HUES48 (cell line): Measurements from ENCODE around the gene CAMK2A.

ENCODE experiments used
- H3K27ac ChIP-seq: one replicate; pipeline ENCODE4 v1.7.0; 2013; ENCODE audit warnings: low read depth, low read length, inconsistent platforms
- H3K27me3 ChIP-seq: 2 replicates; pipeline ENCODE4 v1.6.1; 2013; ENCODE audit warnings: mild to moderate bottlenecking, low read length; ENCODE audit not compliant: control insufficient read depth, insufficient read depth
- H3K36me3 ChIP-seq: 2 replicates; pipeline ENCODE4 v1.6.1; 2013; ENCODE audit warnings: low read length; ENCODE audit not compliant: control insufficient read depth, insufficient read depth
- H3K4me1 ChIP-seq: 2 replicates; pipeline ENCODE4 v1.6.1; 2013; ENCODE audit warnings: mild to moderate bottlenecking, low read length; ENCODE audit not compliant: control insufficient read depth, insufficient read depth
- H3K4me3 ChIP-seq: 2 replicates; pipeline ENCODE4 v1.5.1; 2013; ENCODE audit warnings: mild to moderate bottlenecking, low read depth, low read length
- H3K9ac ChIP-seq: 2 replicates; pipeline ENCODE4 v1.6.1; 2013; ENCODE audit warnings: mild to moderate bottlenecking, low read depth, low read length, moderate library complexity
- H3K9me3 ChIP-seq: 2 replicates; pipeline ENCODE4 v1.6.1; 2013; ENCODE audit warnings: low read length; ENCODE audit not compliant: control insufficient read depth, insufficient read depth

The CAMK2A gene

DNA sequence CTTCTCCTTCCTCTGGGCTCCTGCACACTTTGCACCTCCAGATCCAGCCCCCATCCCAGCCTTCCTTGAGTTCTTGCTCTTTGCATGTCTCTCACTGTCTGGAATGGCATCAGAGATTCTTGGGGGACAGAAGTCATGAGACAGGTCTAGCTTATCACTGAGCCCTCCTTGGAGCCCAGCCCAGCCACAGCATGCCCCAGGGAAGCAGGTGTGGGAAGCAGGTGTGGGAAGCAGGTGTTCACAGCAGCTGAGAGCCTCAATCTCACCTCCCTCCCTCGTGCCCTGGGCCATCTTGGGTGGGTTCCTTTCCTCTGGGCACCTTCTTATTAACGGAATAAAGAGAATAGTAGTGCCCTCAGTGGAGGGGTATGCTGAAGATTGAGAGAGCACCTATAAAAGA, 72.5 kb downstream of the CAMK2A start:
- Histone ChIP-seq H3K9me3 (no peaks in the 10 kb centered on the region), H3K9ac (no peak overlapping the region), H3K27me3 (peaks cover 5% of the 10 kb centered on the region), H3K4me3 (no peak overlapping the region), H3K36me3 (no peaks in the 10 kb centered on the region), H3K4me1 (peaks cover 3% of the 10 kb centered on the region), H3K27ac (no peak overlapping the region)

DNA sequence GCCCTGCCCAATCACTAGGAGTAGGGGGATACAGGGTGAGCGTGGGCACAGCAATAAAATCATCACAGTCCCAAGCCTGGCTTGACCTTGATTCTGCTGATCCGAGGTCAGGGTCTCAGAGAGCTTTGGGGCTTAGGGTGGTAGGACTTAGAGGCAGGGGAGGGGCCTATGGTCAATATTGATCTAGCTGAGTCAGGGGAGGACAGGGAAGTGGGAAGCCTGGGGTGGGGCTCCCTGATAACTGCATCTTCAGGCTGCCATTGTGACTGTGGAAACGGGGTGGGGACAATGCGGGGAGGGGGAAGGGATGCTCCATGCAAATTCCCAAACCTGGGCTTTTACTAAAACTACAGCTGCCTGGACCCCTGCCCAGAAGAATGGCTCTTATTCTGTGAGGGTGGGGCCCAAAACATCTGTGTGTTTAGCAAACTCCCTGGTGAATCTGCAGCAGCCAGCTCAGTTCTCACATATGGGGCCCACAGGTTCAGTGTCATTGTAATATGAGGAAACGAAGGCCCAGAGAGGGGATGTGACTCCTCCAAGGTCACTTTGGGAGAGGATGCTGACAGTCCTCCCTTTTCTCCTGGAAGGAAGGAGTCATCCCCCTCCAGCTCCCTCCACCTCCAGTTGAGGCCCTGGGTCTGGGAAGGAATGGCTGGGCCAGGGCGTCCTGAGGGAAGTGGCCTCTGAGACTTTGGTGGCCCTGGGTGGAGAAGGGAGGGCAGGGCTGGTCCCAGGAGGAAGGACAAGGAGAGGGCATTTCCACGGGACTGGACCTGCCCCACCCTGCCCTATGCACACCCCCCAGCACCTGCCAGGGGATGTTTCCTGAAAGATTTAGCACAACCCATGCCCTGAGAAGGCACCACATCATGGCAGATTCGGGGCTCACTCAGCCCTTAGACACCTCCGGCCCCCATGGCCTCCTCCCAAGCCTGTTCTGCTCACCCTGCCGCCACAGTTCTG, 73.3 kb downstream of the CAMK2A start:
- H3K4me1 ChIP-seq, result peaks cover 10% of the 10 kb centered on the region

DNA sequence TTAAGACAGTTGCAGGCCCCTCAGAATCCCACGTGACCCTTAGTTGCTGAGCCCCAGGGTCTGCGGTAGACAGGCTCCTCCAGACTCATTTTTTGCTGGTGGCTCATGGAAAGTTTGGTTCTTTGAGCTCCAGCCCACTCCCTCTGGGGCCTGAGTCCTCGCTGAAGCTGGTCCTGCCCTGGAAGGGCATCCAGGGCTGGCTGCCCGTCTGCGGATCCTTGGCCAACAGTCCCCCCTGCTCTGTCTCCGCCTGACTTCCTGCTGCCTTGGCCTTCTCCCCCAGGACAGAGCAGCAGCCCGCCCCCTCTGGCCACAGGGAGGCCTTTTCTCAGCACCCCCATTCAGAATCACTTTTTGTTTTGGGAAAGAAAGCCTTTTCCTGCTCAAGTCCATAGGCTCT, 75.3 kb downstream of the CAMK2A start:
- Histone ChIP-seq H3K4me3 (no peak overlapping the region), H3K4me1 (peaks cover 17% of the 10 kb centered on the region), H3K9me3 (no peaks in the 10 kb centered on the region), H3K27me3 (peaks cover 5% of the 10 kb centered on the region), H3K36me3 (no peaks in the 10 kb centered on the region), H3K9ac (no peak overlapping the region), H3K27ac (no peak overlapping the region)

More for the DNA sequence above, 73.3 kb downstream of the CAMK2A start:
- no peak overlapping the region for H3K9ac ChIP-seq
- no peak overlapping the region for H3K27ac ChIP-seq
- peaks cover 5% of the 10 kb centered on the region for H3K27me3 ChIP-seq
- H3K9me3 ChIP-seq, result no peaks in the 10 kb centered on the region
- H3K36me3 ChIP-seq, result no peaks in the 10 kb centered on the region
- H3K4me3 ChIP-seq, result no peak overlapping the region

DNA sequence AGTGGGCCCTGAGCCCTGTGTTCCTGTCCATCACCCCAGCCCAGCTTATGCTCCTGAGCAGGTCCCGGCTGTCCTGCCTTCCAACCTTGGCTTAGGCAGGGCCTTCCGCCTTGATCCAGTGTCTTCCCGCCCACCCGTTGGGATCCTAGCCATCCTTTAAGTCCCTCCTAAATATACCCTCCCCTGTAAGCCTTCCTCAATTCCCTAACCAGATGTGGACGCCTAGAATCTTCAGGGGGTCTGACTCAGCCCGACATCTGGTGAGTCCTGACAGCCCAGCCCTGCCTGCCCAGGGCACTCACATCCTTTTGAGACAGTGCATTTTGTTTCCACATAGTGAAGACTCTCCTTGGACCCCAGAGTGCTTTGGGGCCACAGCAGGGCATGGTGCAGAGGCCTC, 76.0 kb downstream of the CAMK2A start:
- Histone ChIP-seq H3K9ac (no peak overlapping the region), H3K36me3 (no peaks in the 10 kb centered on the region), H3K27me3 (peaks cover 5% of the 10 kb centered on the region), H3K4me1 (peaks cover 25% of the 10 kb centered on the region), H3K4me3 (no peak overlapping the region), H3K27ac (no peak overlapping the region), H3K9me3 (no peaks in the 10 kb centered on the region)

DNA sequence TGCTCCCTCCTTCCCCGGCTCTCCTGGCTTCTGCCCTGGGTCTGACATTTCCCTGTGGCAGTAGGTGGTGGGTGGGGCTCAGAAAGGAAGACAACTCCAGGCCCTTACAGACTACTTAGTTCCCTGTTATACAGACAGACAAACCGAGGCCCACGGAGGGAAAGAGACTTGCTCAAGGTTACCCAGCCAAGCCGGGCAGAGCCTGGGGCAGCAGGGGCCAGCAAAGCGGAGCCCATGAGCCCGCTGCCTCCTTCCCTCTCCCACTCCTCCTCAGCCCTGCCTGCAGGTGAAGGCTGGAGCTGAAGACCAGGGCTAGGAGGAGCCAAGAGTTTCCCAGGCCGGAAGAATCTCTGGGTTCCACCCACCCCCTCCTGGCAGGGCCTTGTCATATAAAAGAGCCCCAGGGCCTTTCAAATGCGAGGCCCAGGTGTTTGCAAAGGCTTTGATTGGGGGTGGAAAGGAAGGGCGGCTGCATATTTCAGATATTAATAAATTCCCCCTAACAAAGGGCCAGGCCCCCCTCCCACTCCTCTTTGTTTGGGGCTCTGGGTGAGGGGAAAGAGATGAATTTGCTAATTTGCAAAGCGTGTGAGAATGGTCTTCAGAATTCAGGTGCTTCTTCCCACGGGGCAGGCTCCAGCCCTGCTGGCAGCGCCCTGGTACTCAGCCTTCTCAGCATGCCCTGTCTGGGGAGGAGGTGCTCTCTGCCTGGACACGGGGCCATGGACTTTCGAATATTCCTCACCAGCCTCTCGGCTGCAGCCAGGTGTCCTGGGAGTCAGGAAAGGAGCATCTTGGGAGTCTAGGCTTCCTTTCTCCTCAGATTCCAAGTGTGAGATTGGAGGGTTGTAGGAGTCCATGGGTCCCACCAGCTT, 78.2 kb downstream of the CAMK2A start:
- Histone ChIP-seq H3K9me3 (no peaks in the 10 kb centered on the region), H3K4me3 (0 out of 2 replicates have a peak overlapping the region, but pooled peaks have one; percentile 10), H3K4me1 (peaks cover 28% of the 10 kb centered on the region), H3K9ac (no peak overlapping the region), H3K36me3 (no peaks in the 10 kb centered on the region), H3K27me3 (no peaks in the 10 kb centered on the region; the same call in 1 of the 2 replicates), H3K27ac (peak overlapping the region; percentile 77)

DNA sequence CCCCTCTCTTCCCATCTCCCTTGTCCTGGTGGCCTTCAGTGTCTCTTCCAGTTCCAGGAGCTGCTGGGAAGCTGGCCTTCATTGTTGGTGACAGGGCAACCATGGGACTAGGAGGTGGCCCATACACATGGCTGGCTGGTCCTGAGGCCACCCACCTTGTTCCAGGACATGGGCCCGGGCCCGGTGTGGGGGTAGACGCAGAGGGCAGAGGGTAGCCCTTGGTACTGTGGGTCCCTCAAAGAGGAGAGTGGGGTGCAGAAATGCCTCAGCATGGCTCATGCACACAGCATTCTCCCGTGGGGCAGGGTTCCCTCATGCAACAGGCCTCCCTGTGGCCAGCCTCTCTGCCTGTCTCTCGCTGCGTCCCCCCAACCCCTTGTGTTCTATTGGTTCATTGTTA, 78.9 kb downstream of the CAMK2A start:
- no peaks in the 10 kb centered on the region for H3K9me3 ChIP-seq
- no peak overlapping the region for H3K9ac ChIP-seq
- H3K27me3 ChIP-seq, result no peaks in the 10 kb centered on the region; the same call in 1 of the 2 replicates
- H3K4me1 ChIP-seq, result peaks cover 28% of the 10 kb centered on the region
- no peak overlapping the region for H3K4me3 ChIP-seq
- H3K36me3 ChIP-seq, result no peaks in the 10 kb centered on the region
- H3K27ac ChIP-seq, result peak overlapping the region; percentile 77

DNA sequence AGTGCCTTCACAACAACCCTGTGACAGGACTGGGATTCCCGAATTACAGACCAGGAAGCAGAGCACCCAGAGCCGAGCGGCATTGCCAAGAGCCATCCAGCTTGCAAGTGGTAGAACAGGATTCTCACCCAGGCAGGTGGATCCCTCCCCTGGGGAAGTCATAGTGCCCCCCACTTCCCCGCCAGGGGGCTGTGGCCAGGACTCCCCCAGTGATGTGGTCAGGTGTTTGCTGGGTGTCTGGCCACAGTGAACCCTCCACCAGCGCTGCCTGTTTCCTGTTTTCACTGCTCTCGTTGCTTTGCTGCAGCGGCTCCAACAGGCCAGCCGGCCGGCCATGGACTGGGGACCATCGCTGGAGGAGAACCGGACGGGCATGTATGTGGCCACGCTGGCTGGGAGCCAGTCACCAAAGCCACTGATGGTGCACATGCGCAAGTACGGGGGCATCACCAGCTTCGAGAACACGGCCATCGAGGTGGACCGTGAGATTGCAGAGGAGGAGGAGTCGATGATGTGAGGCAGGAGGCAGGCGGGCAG, 80.4 kb downstream of the CAMK2A start:
- H3K9ac ChIP-seq, result no peak overlapping the region

DNA sequence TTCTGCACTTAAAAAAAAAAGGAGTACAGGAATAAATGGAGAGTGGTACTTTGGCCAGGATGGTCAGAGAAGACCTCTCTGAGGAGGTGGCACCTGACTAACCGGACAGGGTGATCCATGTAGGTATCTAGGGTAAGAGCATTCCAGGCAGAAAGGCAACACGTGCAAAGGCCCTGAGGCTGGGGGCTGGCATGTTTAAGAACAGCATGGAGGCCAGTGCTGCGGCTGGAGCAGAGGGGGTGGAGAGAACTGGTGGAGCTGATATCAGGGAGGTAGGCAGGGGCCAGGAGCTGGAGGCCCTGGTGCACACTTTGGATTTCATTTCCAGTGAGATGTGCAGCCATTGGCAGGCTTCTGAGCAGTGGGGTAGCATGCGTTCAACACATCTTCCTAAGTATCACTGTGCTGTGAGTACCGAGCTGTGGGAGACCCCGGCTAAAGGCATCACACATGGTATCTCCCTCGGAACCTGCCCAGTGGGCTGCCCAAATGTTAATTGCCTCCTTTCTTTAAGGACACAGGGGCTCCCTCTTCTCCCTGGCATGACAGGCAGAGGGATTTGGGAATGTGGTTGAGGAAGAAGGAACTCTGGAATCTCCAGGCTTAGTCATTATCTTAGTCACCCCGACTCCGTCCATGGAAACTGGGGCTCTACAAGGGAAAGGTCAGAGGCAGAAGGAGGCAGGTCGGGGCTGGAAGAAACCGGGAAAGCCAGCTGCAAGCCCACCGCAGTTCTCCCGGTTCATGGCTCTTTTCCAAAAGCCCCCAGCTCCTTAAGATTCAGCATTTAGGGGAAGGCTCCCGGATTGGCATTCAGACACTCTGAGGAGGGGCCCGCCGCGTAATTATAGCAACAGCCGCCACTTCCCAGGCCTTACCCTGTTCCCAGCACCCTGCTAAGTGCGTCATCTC, 81.1 kb downstream of the CAMK2A start:
- H3K4me3 ChIP-seq, result no peak overlapping the region
- no peaks in the 10 kb centered on the region for H3K9me3 ChIP-seq
- H3K9ac ChIP-seq, result no peak overlapping the region
- H3K27me3 ChIP-seq, result no peaks in the 10 kb centered on the region
- peaks cover 28% of the 10 kb centered on the region for H3K4me1 ChIP-seq
- peak overlapping the region; percentile 78 for H3K27ac ChIP-seq
- no peaks in the 10 kb centered on the region for H3K36me3 ChIP-seq

More for the DNA sequence above, 80.4 kb downstream of the CAMK2A start:
- Histone ChIP-seq H3K9me3 (no peaks in the 10 kb centered on the region), H3K4me1 (peaks cover 28% of the 10 kb centered on the region), H3K27me3 (no peaks in the 10 kb centered on the region; the same call in 1 of the 2 replicates), H3K36me3 (no peaks in the 10 kb centered on the region), H3K4me3 (no peak overlapping the region), H3K27ac (peak overlapping the region; percentile 78)

DNA sequence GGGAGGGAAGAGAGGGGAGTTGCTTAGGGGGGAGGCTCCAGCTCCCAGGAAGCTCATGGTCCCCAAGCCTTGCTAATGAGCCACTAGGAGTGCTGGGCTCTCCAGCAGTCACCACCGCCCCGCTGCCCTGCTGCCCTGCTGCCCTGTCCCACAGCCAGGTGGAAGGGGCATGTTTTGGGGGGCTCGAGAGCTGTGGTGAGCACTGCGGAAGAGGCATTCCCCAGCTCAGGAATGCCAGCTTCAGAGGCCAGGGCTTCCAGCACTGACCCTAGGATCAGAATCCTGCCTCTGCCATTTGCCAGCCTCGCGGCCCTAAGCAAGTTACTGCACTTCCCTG, 82.8 kb downstream of the CAMK2A start:
- H3K27me3 ChIP-seq, result no peaks in the 10 kb centered on the region
- H3K27ac ChIP-seq, result no peak overlapping the region
- no peaks in the 10 kb centered on the region for H3K36me3 ChIP-seq
- no peak overlapping the region for H3K4me3 ChIP-seq
- peaks cover 22% of the 10 kb centered on the region for H3K4me1 ChIP-seq
- no peak overlapping the region for H3K9ac ChIP-seq
- H3K9me3 ChIP-seq, result no peaks in the 10 kb centered on the region

DNA sequence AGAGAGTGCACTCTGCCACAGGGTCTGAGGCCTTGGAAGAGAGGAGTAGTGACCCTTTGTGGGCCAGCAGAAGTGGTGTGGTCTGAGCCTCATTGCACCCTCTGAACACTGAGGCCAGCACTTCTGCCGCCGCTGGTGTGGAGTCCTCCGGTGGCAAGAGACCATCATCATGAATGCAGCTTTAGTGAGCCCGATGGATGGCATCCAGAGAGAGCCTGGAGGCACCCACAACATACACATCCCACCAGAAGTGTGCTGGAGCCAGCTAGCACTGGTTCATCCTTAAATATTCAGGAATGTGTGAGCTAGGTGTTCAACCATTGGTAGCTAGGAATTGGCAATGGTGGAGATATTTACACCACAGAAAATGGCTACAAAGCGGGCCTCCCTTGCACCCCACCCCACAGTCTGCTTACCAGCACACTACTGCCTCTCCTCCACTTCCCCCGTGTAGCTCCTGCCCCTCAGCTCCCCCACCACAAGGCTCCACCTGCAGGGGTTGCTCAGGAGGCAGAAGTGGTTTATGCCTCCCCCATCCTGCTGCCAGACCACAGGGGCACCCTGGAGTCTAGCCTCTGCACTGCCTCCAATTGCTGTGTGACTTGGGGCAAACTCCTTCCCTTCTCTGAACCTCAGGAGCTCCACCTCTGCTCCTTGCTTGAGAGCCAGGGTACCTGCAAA, 83.3 kb downstream of the CAMK2A start:
- no peak overlapping the region for H3K27ac ChIP-seq
- no peaks in the 10 kb centered on the region for H3K9me3 ChIP-seq
- no peak overlapping the region for H3K4me3 ChIP-seq
- no peaks in the 10 kb centered on the region for H3K36me3 ChIP-seq
- no peaks in the 10 kb centered on the region for H3K27me3 ChIP-seq
- no peak overlapping the region for H3K9ac ChIP-seq
- peaks cover 19% of the 10 kb centered on the region for H3K4me1 ChIP-seq
